WTC11 (cell line): ENCODE results near the gene LPCAT4. TPM values are rescaled to one million over a fixed set of nuclear protein-coding genes. Genes with fewer than 3 reads are reported as not detected.

Experiments used
- ATAC-seq: fragments of 200-7000 bp; cut with Tn5 transposase; 2 replicates; pipeline ENCODE4 v1.10.0; 2021; ENCODE audit warnings: mild to moderate bottlenecking, moderate library complexity
- CTCF ChIA-PET: fragments of 300-600 bp; sonication (Branson Sonifier 250); formaldehyde crosslinking; loops from one replicate; lab custom pipeline; 2021; ENCODE audit warnings: antibody characterized with exemption; lab: Charles Lee
- POLR2A ChIA-PET: fragments of 350-600 bp; sonication (Branson Sonifier 250); formaldehyde crosslinking; loops from one replicate; lab custom pipeline; 2021; ENCODE audit warnings: antibody characterized with exemption; lab: Charles Lee
- DNase-seq: peaks from one replicate; pipeline ENCODE4 v3.0.0; 2021; ENCODE audit warnings: low spot score
- H3K27ac Mint-ChIP-seq: 2 replicates; pipeline ENCODE4 v1.8.0; 2021; ENCODE audit warnings: mixed read lengths
- H3K27me3 Mint-ChIP-seq: 2 replicates; pipeline ENCODE4 v1.8.0; 2021; ENCODE audit warnings: low read depth, mild to moderate bottlenecking, moderate library complexity, mixed read lengths
- H3K36me3 Mint-ChIP-seq: 2 replicates; pipeline ENCODE4 v1.8.0; 2021; ENCODE audit warnings: mixed read lengths
- H3K4me1 Mint-ChIP-seq: 2 replicates; pipeline ENCODE4 v1.8.0; 2022; ENCODE audit warnings: mixed read lengths
- H3K4me3 Mint-ChIP-seq: 2 replicates; pipeline ENCODE4 v1.8.0; 2021; ENCODE audit warnings: mild to moderate bottlenecking, moderate library complexity, mixed read lengths
- H3K9me3 Mint-ChIP-seq: 2 replicates; pipeline ENCODE4 v1.8.0; 2021; ENCODE audit warnings: mixed read lengths
- CDX4 ChIP-seq: fragments of 250-450 bp; sonication (Bioruptor Pico); IDR thresholded peaks from 2 replicates; pipeline ENCODE4 v1.9.0; 2021; ENCODE audit warnings: moderate library complexity, mild to moderate bottlenecking, inconsistent platforms, borderline replicate concordance
- E2F1 ChIP-seq: sonication (generic); formaldehyde crosslinking; IDR thresholded peaks from 2 replicates; pipeline ENCODE4 v1.8.0; 2022; ENCODE audit warnings: mild to moderate bottlenecking, missing genetic modification reagents
- ELF4 ChIP-seq: sonication (generic); formaldehyde crosslinking; IDR thresholded peaks from 2 replicates; pipeline ENCODE4 v1.8.1; 2022; ENCODE audit warnings: low read depth, mild to moderate bottlenecking, moderate library complexity, missing genetic modification reagents
- NFYB ChIP-seq: sonication (generic); formaldehyde crosslinking; conservative IDR thresholded peaks from 2 replicates; pipeline ENCODE4 v1.8.0; 2022; ENCODE audit warnings: low read depth, missing genetic modification reagents
- PREB ChIP-seq: sonication (generic); formaldehyde crosslinking; IDR thresholded peaks from 2 replicates; pipeline ENCODE4 v1.8.1; 2022; ENCODE audit warnings: mild to moderate bottlenecking, missing genetic modification reagents, moderate library complexity, borderline replicate concordance
- PRRX2 ChIP-seq: fragments of 250-450 bp; sonication (Bioruptor Pico); IDR thresholded peaks from 2 replicates; pipeline ENCODE4 v1.8.0; 2021; ENCODE audit warnings: mild to moderate bottlenecking
- TEAD1 ChIP-seq: sonication (generic); formaldehyde crosslinking; IDR thresholded peaks from 2 replicates; pipeline ENCODE4 v1.8.0; 2022; ENCODE audit warnings: mild to moderate bottlenecking, missing genetic modification reagents
- TP53 ChIP-seq: sonication (generic); formaldehyde crosslinking; IDR thresholded peaks from 2 replicates; pipeline ENCODE4 v1.8.1; 2023; ENCODE audit warnings: mild to moderate bottlenecking, missing genetic modification reagents
- total RNA-seq: library from RNA; stranded (reverse); gene quantifications from 3 replicates; pipeline ENCODE4 v1.2.3, GENCODE V29; 2021
- TF ChIP-seq, protein P1 (sequence below): fragments of 250-450 bp; sonication (Bioruptor Pico); IDR thresholded peaks from 2 replicates; pipeline ENCODE4 v1.9.0; 2021; ENCODE audit warnings: mild to moderate bottlenecking
- TF ChIP-seq, protein P2 (sequence below): fragments of 200-600 bp; IDR thresholded peaks from 2 replicates; pipeline ENCODE4 v1.8.0; 2022; ENCODE audit warnings: antibody characterized with exemption
- TF ChIP-seq, protein P3 (sequence below): fragments of 250-450 bp; sonication (Bioruptor Pico); IDR thresholded peaks from 2 replicates; pipeline ENCODE4 v1.9.0; 2021; ENCODE audit warnings: mild to moderate bottlenecking

Gene LPCAT4
- total RNA-seq, 1 experiment from 2014 or later = 97.2 TPM

DNA sequence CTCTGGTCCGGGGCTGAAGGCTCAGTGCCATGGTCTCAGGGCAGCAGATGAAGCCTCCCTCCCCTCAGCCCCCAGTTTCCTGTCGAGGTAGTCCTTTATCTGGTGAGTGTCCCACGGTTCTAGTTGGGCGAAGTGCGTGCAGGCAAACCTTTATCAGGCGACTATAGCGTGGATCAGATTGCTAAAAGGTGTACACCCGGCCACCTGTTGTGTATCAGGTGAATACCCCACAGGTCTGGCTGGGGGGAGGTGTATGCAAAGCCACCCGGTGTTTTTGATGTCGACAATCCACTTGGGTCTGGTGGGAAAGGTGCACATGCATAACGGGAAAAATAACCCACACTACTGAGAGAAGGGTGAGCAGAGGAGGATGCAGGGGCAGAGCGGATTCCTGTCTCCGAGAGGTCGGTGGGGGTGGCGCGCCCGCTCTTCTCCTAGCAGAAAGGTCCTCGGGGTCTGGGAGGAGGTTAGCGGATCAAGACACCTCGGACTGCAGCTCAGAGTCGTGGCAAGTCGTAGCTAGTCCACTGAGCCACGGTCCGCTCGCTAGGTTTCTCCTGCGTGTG, 29.9 kb downstream of the LPCAT4 start:
- Mint-ChIP-seq H3K27ac (peak overlapping the region; percentile 95), H3K36me3 (peaks cover 25% of the 10 kb centered on the region), H3K4me3 (peak overlapping the region; percentile 97), H3K9me3 (no peaks in the 10 kb centered on the region), H3K27me3 (peaks cover 6% of the 10 kb centered on the region), H3K4me1 (peaks cover 22% of the 10 kb centered on the region)
- CTCF ChIA-PET = interaction anchor here (0.6 to 3.1 kb wide), 8 partner anchors 19 to 251 kb away, joined by 3 to 16 read pairs (median 4); partner anchors contain the start of genes GOLGA8B and LPCAT4
- TF ChIP-seq, protein P1, sequence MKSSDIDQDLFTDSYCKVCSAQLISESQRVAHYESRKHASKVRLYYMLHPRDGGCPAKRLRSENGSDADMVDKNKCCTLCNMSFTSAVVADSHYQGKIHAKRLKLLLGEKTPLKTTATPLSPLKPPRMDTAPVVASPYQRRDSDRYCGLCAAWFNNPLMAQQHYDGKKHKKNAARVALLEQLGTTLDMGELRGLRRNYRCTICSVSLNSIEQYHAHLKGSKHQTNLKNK (CRISPR knock-in tag) = no peak
- TF ChIP-seq, protein P2, sequence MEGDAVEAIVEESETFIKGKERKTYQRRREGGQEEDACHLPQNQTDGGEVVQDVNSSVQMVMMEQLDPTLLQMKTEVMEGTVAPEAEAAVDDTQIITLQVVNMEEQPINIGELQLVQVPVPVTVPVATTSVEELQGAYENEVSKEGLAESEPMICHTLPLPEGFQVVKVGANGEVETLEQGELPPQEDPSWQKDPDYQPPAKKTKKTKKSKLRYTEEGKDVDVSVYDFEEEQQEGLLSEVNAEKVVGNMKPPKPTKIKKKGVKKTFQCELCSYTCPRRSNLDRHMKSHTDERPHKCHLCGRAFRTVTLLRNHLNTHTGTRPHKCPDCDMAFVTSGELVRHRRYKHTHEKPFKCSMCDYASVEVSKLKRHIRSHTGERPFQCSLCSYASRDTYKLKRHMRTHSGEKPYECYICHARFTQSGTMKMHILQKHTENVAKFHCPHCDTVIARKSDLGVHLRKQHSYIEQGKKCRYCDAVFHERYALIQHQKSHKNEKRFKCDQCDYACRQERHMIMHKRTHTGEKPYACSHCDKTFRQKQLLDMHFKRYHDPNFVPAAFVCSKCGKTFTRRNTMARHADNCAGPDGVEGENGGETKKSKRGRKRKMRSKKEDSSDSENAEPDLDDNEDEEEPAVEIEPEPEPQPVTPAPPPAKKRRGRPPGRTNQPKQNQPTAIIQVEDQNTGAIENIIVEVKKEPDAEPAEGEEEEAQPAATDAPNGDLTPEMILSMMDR = no peak
- TF ChIP-seq PREB = no peak
- no peak for TF ChIP-seq NFYB (CRISPR knock-in tag)
- POLR2A ChIA-PET = interaction anchor here (1.2 to 2.5 kb wide), 3 partner anchors 8 to 127 kb away, joined by 3 to 9 read pairs (median 4); partner anchors contain the start of genes KATNBL1 and LPCAT4
- ATAC-seq = peak; percentile 13
- no peak for DNase-seq

GRCh38 chr15:34336231-34336990, 30.6 kb downstream of the LPCAT4 start:
- DNase-seq (no peak), ATAC-seq (no peak)
- Mint-ChIP-seq H3K27ac (0 out of 2 replicates have a peak overlapping the region, but pooled peaks have one; percentile 95), H3K4me3 (peak overlapping the region; percentile 97), H3K27me3 (peaks cover 6% of the 10 kb centered on the region), H3K9me3 (no peaks in the 10 kb centered on the region), H3K36me3 (peaks cover 19% of the 10 kb centered on the region)
- POLR2A ChIA-PET = interaction anchor here (0.6 to 2.5 kb wide), 3 partner anchors 31 to 127 kb away, joined by 4 to 9 read pairs (median 6); partner anchors contain the start of genes KATNBL1 and LPCAT4
- CTCF ChIA-PET = interaction anchor here (0.6 to 3.1 kb wide), 6 partner anchors 18 to 226 kb away, joined by 3 to 16 read pairs (median 5); partner anchors contain the start of gene LPCAT4
- no peak for TF ChIP-seq TEAD1 (CRISPR knock-in tag)
- TF ChIP-seq, protein P3, sequence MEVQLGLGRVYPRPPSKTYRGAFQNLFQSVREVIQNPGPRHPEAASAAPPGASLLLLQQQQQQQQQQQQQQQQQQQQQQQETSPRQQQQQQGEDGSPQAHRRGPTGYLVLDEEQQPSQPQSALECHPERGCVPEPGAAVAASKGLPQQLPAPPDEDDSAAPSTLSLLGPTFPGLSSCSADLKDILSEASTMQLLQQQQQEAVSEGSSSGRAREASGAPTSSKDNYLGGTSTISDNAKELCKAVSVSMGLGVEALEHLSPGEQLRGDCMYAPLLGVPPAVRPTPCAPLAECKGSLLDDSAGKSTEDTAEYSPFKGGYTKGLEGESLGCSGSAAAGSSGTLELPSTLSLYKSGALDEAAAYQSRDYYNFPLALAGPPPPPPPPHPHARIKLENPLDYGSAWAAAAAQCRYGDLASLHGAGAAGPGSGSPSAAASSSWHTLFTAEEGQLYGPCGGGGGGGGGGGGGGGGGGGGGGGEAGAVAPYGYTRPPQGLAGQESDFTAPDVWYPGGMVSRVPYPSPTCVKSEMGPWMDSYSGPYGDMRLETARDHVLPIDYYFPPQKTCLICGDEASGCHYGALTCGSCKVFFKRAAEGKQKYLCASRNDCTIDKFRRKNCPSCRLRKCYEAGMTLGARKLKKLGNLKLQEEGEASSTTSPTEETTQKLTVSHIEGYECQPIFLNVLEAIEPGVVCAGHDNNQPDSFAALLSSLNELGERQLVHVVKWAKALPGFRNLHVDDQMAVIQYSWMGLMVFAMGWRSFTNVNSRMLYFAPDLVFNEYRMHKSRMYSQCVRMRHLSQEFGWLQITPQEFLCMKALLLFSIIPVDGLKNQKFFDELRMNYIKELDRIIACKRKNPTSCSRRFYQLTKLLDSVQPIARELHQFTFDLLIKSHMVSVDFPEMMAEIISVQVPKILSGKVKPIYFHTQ = no peak
- TF ChIP-seq E2F1 (CRISPR knock-in tag) = no peak
- TF ChIP-seq TP53 (CRISPR knock-in tag) = no peak
- TF ChIP-seq ELF4 (CRISPR knock-in tag) = no peak
- TF ChIP-seq PRRX2 = no peak
- no peak for TF ChIP-seq CDX4
- TF ChIP-seq, all 79 proteins: peak for 0
- peaks cover 18% of the 10 kb centered on the region for H3K4me1 Mint-ChIP-seq
